ENCODE data around the gene LSM3. TPM values are rescaled to one million over a fixed set of nuclear protein-coding genes. Genes with fewer than 3 reads are reported as not detected.

LSM3 gene
- total and polyA plus RNA-seq, 4 experiments from 2014 or later, result 7.2 to 30.7 (median 15.1) TPM

DNA sequence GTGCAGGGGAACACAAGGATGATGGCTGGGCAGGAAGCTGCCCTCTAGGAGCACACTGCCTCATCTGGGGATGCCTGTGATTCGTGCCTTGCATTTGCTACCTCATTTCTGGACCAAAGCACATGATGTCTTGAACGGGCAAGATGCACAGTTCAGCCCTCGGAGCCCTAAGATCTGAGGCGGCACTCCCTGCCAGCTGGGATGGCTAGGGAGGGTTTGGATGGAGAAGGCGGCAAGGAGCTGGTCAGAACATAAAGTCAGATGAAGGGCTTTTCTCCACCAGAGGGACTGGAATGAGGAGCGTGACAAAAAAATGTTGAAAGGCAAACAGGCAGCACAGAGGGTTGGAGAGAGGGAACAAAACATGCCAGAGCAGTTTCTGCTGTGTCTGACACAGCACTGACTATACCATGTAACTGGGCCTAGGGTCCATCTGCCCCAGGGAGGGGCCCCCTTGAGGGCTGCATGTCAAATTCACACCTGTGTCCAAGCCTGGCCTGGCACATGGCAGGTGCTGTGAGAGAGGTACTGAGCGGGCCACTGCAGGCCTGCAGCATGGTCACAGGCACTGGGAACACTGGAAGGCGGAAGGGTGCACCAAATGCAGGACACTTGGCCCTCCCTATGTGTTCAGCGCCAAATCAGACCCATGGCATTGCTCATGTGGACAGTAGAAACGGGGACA, 32.1 kb upstream of the LSM3 start:
- Mint-ChIP-seq H3K36me3 (peaks cover 23 to 60% of the 10 kb centered on the region in 2 donors), H3K9me3 (no peaks in the 10 kb centered on the region), H3K4me1 (peaks cover 35 to 57% (median 45%) of the 10 kb centered on the region in 4 donors), H3K27ac (peak overlapping the region; percentile 96 to 100 (median 100)), H3K27me3 (no peaks in the 10 kb centered on the region), H3K4me3 (no peak overlapping the region)
- DNase-seq, result no peak
- Histone ChIP-seq H3K27me3 (ENCODE audit: insufficient read depth, low read length) (no peaks in the 10 kb centered on the region), H3K4me3 (ENCODE audit: low read length in 2 of 2) (no peak overlapping the region), H3K9me3 (ENCODE audit: control insufficient read depth in 1 of 2, low read length in 2 of 2) (no peaks in the 10 kb centered on the region), H3K4me1 (ENCODE audit: insufficient read depth, low read length) (peaks cover 47% of the 10 kb centered on the region), H3K27ac (ENCODE audit: low read depth, low read length) (peak overlapping the region; percentile 95), H3K36me3 (ENCODE audit: insufficient read depth, low read length) (peaks cover 40% of the 10 kb centered on the region)
- CTCF ChIA-PET (ENCODE audit: partially characterized antibody), result interaction anchor here (3.8 to 5.8 kb wide), 2 partner anchors 22 to 29 kb away, joined by 18 to 41 read pairs; partner anchors contain the start of genes CHCHD4 and TMEM43
- intact Hi-C loops (cut with micrococcal nuclease), result no loop called here
- POLR2A ChIA-PET (ENCODE audit: partially characterized antibody), result interaction anchor here (0.8 to 18.6 kb wide), 4 partner anchors 13 to 286 kb away, joined by 3 to 342 read pairs (median 112); partner anchors contain the start of genes CHCHD4, LSM3, TMEM43 and XPC

DNA sequence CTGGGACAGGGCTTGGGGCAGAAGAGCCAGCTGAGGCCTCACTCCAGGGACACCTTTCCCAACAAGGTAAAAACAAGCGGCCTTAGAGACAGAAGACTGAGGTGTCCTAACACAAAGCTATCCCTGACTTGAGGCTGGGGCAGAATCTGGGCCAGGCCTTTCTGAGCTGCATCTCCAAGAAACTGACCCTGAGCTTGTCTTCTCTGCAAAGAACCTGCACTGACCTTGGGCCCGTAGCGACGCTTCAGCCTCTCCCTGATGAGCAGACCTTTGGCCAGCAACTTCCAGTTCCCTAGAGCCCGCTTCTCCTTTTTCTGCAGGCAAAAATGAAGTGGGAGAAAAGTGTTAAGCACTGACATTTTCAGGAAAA, 31.6 kb upstream of the LSM3 start:
- no peaks in the 10 kb centered on the region for H3K27me3 ChIP-seq (ENCODE audit: insufficient read depth, low read length)
- peaks cover 44% of the 10 kb centered on the region for H3K36me3 ChIP-seq (ENCODE audit: insufficient read depth, low read length)
- H3K9me3 ChIP-seq (ENCODE audit: control insufficient read depth in 1 of 2, low read length in 2 of 2), result no peaks in the 10 kb centered on the region
- Mint-ChIP-seq H3K36me3 (peaks cover 25 to 57% of the 10 kb centered on the region in 2 donors), H3K4me3 (no peak overlapping the region), H3K27ac (peak overlapping the region; percentile 85 to 100 (median 100)), H3K9me3 (no peaks in the 10 kb centered on the region), H3K4me1 (peaks cover 30 to 51% (median 39%) of the 10 kb centered on the region in 4 donors), H3K27me3 (no peaks in the 10 kb centered on the region)
- intact Hi-C loops (cut with micrococcal nuclease), result no loop called here
- peaks cover 42% of the 10 kb centered on the region for H3K4me1 ChIP-seq (ENCODE audit: insufficient read depth, low read length)
- no peak overlapping the region for H3K4me3 ChIP-seq (ENCODE audit: low read length in 2 of 2)
- peak overlapping the region; percentile 95 for H3K27ac ChIP-seq (ENCODE audit: low read depth, low read length)
- POLR2A ChIA-PET (ENCODE audit: partially characterized antibody), result interaction anchor here (0.8 to 18.6 kb wide), 3 partner anchors 18 to 285 kb away, joined by 3 to 342 read pairs (median 220); partner anchors contain the start of genes CHCHD4, LSM3, TMEM43 and XPC
- DNase-seq, result no peak
- CTCF ChIA-PET (ENCODE audit: partially characterized antibody), result interaction anchor here (3.8 to 5.8 kb wide), 2 partner anchors 22 to 28 kb away, joined by 18 to 41 read pairs; partner anchors contain the start of genes CHCHD4 and TMEM43

DNA sequence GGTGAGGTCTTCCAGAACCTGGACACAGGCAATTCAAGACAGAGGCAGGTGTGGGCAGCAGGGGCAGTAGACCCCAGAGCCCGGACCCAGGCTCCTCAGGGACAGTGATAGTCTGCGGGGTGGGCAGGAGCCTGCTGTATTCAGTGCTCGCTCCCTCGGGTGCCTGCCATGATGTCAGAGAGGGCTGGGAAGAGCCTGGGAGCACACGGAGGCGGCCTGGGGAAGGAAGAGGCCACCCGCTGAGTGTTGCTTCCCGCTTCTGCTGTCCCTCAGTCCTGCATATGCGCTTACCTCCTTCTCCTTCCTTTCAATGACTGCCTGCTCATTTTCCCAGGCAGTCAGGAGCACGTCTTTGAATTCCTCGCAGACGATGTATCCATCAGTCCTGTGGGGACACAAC, 31.0 kb upstream of the LSM3 start:
- Histone ChIP-seq H3K9me3 (ENCODE audit: control insufficient read depth in 1 of 2, low read length in 2 of 2) (no peaks in the 10 kb centered on the region), H3K36me3 (ENCODE audit: insufficient read depth, low read length) (peaks cover 49% of the 10 kb centered on the region), H3K4me3 (ENCODE audit: low read length in 2 of 2) (no peak overlapping the region), H3K27me3 (ENCODE audit: insufficient read depth, low read length) (no peaks in the 10 kb centered on the region), H3K4me1 (ENCODE audit: insufficient read depth, low read length) (peaks cover 36% of the 10 kb centered on the region), H3K27ac (ENCODE audit: low read depth, low read length) (no peak overlapping the region)
- no peaks in the 10 kb centered on the region for H3K9me3 Mint-ChIP-seq
- H3K36me3 Mint-ChIP-seq, result peaks cover 28 to 56% of the 10 kb centered on the region in 2 donors
- no peak overlapping the region for H3K4me3 Mint-ChIP-seq
- CTCF ChIA-PET (ENCODE audit: partially characterized antibody), result interaction anchor here (3.8 to 5.8 kb wide), 2 partner anchors 23 to 28 kb away, joined by 18 to 41 read pairs; partner anchors contain the start of genes CHCHD4 and TMEM43
- peak overlapping the region; percentile 64 to 100 (median 99) for H3K27ac Mint-ChIP-seq
- no peak for DNase-seq
- intact Hi-C loops (cut with micrococcal nuclease), result no loop called here
- peaks cover 24 to 48% (median 34%) of the 10 kb centered on the region in 4 donors for H3K4me1 Mint-ChIP-seq
- POLR2A ChIA-PET (ENCODE audit: partially characterized antibody), result interaction anchor here (18.6 kb wide), 1 partner anchor 19 kb away, joined by 342 read pairs; the partner anchor contains the start of genes CHCHD4 and TMEM43
- no peaks in the 10 kb centered on the region for H3K27me3 Mint-ChIP-seq

GRCh38 chr3:14148041-14148985, 30.3 kb upstream of the LSM3 start:
- Histone ChIP-seq H3K4me1 (ENCODE audit: insufficient read depth, low read length) (peaks cover 29% of the 10 kb centered on the region), H3K36me3 (ENCODE audit: insufficient read depth, low read length) (peaks cover 54% of the 10 kb centered on the region), H3K27me3 (ENCODE audit: insufficient read depth, low read length) (no peaks in the 10 kb centered on the region), H3K4me3 (ENCODE audit: low read length in 2 of 2) (no peak overlapping the region), H3K9me3 (ENCODE audit: control insufficient read depth in 1 of 2, low read length in 2 of 2) (no peaks in the 10 kb centered on the region), H3K27ac (ENCODE audit: low read depth, low read length) (no peak overlapping the region)
- peak overlapping the region; percentile 40 to 100 (median 79) for H3K27ac Mint-ChIP-seq
- CTCF ChIA-PET (ENCODE audit: partially characterized antibody), result no interaction called here
- H3K9me3 Mint-ChIP-seq, result no peaks in the 10 kb centered on the region
- peaks cover 18 to 45% (median 27%) of the 10 kb centered on the region in 4 donors for H3K4me1 Mint-ChIP-seq
- H3K36me3 Mint-ChIP-seq, result peaks cover 28 to 58% of the 10 kb centered on the region in 2 donors
- no peak overlapping the region for H3K4me3 Mint-ChIP-seq
- POLR2A ChIA-PET (ENCODE audit: partially characterized antibody), result interaction anchor here (3.3 to 18.6 kb wide), 2 partner anchors 19 to 30 kb away, joined by 16 to 342 read pairs; partner anchors contain the start of genes CHCHD4, LSM3, TMEM43 and XPC
- intact Hi-C loops (cut with micrococcal nuclease), result no loop called here
- no peaks in the 10 kb centered on the region for H3K27me3 Mint-ChIP-seq
- no peak for DNase-seq

GRCh38 chr3:14150078-14150477, 28.5 kb upstream of the LSM3 start:
- H3K27me3 ChIP-seq (ENCODE audit: insufficient read depth, low read length), result no peaks in the 10 kb centered on the region
- no peak for DNase-seq
- Mint-ChIP-seq H3K4me1 (peaks cover 14 to 28% (median 17%) of the 10 kb centered on the region in 4 donors), H3K4me3 (no peak overlapping the region), H3K27ac (peak overlapping the region in 6 of 7 donors; percentile 15 to 75 (median 49)), H3K36me3 (peaks cover 40 to 67% of the 10 kb centered on the region in 2 donors), H3K9me3 (no peaks in the 10 kb centered on the region), H3K27me3 (no peaks in the 10 kb centered on the region)
- peaks cover 66% of the 10 kb centered on the region for H3K36me3 ChIP-seq (ENCODE audit: insufficient read depth, low read length)
- H3K4me3 ChIP-seq (ENCODE audit: low read length in 2 of 2), result no peak overlapping the region
- H3K4me1 ChIP-seq (ENCODE audit: insufficient read depth, low read length), result peaks cover 12% of the 10 kb centered on the region
- intact Hi-C loops (cut with micrococcal nuclease), result no loop called here
- no peaks in the 10 kb centered on the region for H3K9me3 ChIP-seq (ENCODE audit: control insufficient read depth in 1 of 2, low read length in 2 of 2)
- ChIA-PET CTCF (ENCODE audit: partially characterized antibody) (interaction anchor here (1.2 kb wide), 1 partner anchor 26 kb away, joined by 3 read pairs; the partner anchor contains the start of gene CHCHD4), POLR2A (ENCODE audit: partially characterized antibody) (interaction anchor here (1.0 to 18.6 kb wide), 3 partner anchors 9 to 28 kb away, joined by 3 to 342 read pairs (median 16); partner anchors contain the start of genes CHCHD4, LSM3, TMEM43 and XPC)
- no peak overlapping the region for H3K27ac ChIP-seq (ENCODE audit: low read depth, low read length)

DNA sequence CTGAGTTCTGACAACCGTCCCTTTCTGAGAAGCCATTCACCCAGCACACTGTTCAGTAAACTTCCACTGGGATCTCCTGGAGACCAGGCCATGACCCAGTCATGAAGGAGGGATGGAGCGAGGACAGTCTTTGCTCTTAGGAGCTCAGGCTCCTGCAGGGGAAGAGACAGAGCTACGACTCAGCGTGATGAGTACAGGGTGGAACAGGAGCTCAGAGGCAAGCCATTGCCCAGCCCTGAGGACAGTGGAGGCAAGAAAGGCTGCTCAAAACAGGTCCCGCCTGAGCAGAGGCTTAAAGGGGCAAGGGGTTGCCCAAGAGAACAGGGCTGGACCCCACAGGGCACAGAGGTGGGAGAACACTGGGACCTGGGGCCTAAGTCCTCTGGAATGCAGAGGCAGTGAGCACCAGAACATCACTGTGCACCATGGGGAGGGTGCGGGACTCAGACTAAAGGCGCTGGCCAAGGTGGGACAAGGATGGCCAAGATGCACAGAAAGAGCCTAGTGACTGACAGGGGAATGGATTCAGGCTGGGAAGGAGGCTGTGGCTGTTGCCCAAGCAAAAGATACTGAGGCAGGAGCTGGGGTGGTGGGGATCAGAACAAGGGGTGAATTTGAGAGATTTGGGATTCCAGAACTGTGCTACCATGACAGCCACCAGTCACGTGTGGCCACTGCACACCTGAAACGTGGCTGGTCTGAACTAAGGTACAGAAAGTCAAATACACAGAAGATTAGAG, 28.0 kb upstream of the LSM3 start:
- no peaks in the 10 kb centered on the region for H3K9me3 Mint-ChIP-seq
- POLR2A ChIA-PET (ENCODE audit: partially characterized antibody), result interaction anchor here (1.0 to 18.6 kb wide), 4 partner anchors 10 to 28 kb away, joined by 3 to 342 read pairs (median 10); partner anchors contain the start of genes CHCHD4, LSM3, TMEM43 and XPC
- H3K27ac Mint-ChIP-seq, result peak overlapping the region; percentile 40 to 91 (median 84)
- H3K4me3 ChIP-seq (ENCODE audit: low read length in 2 of 2), result no peak overlapping the region
- CTCF ChIA-PET (ENCODE audit: partially characterized antibody), result interaction anchor here (1.2 to 1.5 kb wide), 3 partner anchors 17 to 27 kb away, joined by 3 read pairs; partner anchors contain the start of gene CHCHD4
- H3K36me3 Mint-ChIP-seq, result peaks cover 40 to 66% of the 10 kb centered on the region in 2 donors
- no peak overlapping the region for H3K27ac ChIP-seq (ENCODE audit: low read depth, low read length)
- H3K27me3 ChIP-seq (ENCODE audit: insufficient read depth, low read length), result no peaks in the 10 kb centered on the region
- H3K36me3 ChIP-seq (ENCODE audit: insufficient read depth, low read length), result peaks cover 60% of the 10 kb centered on the region
- no peaks in the 10 kb centered on the region for H3K9me3 ChIP-seq (ENCODE audit: control insufficient read depth in 1 of 2, low read length in 2 of 2)
- peaks cover 11 to 24% (median 12%) of the 10 kb centered on the region in 4 donors for H3K4me1 Mint-ChIP-seq
- H3K27me3 Mint-ChIP-seq, result no peaks in the 10 kb centered on the region
- no peak for DNase-seq
- peaks cover 6% of the 10 kb centered on the region for H3K4me1 ChIP-seq (ENCODE audit: insufficient read depth, low read length)
- intact Hi-C loops (cut with micrococcal nuclease), result no loop called here
- no peak overlapping the region for H3K4me3 Mint-ChIP-seq
